Dedifferentiated amniotic fluid mesenchymal stem cell (primary cell): ENCODE data around the gene CCNF.

ENCODE experiments used
- DNase-seq: peaks from one replicate; pipeline ENCODE4 v3.0.0-alpha.2; 2016; ENCODE audit errors: extremely low spot score

The CCNF gene

GRCh38 chr16:2501946-2502895 lies 73.0 kb downstream of the CCNF start:
- no peak for DNase-seq

DNA sequence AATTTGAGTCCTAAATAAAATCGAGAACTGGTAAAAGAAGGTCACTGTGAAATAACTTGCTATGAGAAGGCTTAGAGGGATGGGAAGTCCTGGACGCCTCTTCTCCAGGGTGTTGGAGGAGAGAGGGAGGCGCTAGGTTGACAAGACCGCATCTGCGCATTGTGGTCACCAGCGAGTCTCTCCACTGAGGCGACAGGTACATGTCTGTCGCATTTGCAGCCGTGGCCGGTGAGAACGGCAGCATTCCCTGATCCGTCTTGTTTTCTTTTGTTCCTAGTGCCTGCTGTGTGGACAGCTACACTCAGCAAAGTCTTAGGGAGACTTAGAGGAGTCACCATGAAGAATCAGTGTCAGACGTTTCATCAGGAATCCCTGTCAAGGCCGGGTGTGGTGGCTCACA lies 76.4 kb downstream of the CCNF start:
- DNase-seq = no peak

DNA sequence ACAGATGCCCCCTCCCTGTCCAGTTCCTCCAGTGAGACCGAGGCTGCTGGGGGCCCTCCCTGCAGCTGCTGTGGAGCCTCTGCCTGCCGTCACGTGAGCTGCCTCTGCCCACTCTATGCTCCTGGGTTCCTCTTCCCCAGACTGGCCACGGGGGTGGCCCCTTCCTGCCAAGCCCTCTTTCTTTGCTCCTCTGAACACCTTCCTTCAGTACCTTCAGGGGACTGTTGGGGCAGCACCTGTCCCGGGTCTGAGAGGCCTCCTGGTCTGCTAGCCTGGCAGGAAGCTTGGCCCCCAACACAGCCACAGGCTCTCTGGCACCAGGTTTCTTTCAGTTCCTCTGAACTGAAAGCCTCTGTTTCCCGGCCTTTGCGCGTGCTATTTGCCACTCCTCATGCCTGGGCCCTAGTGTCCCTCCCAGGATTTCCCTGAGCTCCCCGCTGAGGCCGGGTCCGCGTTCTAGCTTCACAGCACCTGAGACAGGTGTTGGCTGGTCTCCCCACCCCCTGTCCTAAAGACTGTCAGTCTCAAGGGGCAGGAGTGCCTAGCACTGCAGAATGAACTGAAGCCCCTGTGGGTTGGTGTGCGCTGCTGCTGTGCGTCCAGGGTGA lies 77.9 kb downstream of the CCNF start:
- DNase-seq = no peak

DNA sequence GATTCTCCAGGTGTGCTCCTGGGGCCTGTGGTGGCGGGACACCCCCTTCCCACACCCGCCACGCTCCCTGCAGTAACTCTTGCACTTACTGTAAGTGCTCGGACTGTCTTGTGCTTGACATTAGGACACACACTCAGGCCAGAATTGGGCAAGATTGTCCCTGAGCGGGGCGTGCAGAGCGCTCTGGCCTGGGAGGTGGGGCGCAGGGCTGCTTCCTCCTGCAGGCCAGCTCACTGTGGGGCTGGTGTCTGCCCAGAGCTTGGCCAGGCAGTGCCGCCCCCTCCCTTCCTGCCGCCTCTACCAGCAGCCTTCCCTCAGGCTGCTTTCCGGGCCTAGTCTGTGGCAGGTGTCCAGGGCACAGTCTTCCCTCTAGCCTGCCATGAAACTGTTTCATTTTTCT lies 78.4 kb downstream of the CCNF start:
- DNase-seq = no peak
